Liver (tissue), 3 donors: ENCODE data around the gene CLPTM1L.
A peak's percentile ranks its signal among the peaks of the same experiment; 100 is the strongest.

ENCODE experiments used
- GABPA ChIP-seq, 2 donors: IDR thresholded peaks in 1 of 2; conservative IDR thresholded peaks in 1 of 2; 2 replicates each; pipeline ENCODE4 v1.6.1; 2016; ENCODE audit warnings: antibody characterized with exemption in 2 of 2, mild to moderate bottlenecking in 1 of 2, moderate library complexity in 1 of 2
- JUND ChIP-seq, 2 donors: IDR thresholded peaks; 2 replicates each; pipeline ENCODE4 v1.6.1; 2016; ENCODE audit warnings: antibody characterized with exemption in 2 of 2
- YY1 ChIP-seq: IDR thresholded peaks from 2 replicates; pipeline ENCODE4 v1.6.1; 2016; ENCODE audit warnings: antibody characterized with exemption, mild to moderate bottlenecking
- TF ChIP-seq, protein P1 (sequence below): fragments of 150-350 bp; IDR thresholded peaks from 2 replicates; pipeline ENCODE4 v1.5.1; 2017; ENCODE audit warnings: improper control_type of control experiment, low read depth, low read length; ENCODE audit not compliant: missing input control
- TF ChIP-seq, protein P2 (sequence below): IDR thresholded peaks from 2 replicates; pipeline ENCODE4 v1.6.1; 2016; ENCODE audit warnings: antibody characterized with exemption
- TF ChIP-seq, protein P3 (sequence below): IDR thresholded peaks from 2 replicates; pipeline ENCODE4 v1.6.1; 2016; ENCODE audit warnings: antibody characterized with exemption
- donor health status: healthy.
- donor health status: healthy.

DNA sequence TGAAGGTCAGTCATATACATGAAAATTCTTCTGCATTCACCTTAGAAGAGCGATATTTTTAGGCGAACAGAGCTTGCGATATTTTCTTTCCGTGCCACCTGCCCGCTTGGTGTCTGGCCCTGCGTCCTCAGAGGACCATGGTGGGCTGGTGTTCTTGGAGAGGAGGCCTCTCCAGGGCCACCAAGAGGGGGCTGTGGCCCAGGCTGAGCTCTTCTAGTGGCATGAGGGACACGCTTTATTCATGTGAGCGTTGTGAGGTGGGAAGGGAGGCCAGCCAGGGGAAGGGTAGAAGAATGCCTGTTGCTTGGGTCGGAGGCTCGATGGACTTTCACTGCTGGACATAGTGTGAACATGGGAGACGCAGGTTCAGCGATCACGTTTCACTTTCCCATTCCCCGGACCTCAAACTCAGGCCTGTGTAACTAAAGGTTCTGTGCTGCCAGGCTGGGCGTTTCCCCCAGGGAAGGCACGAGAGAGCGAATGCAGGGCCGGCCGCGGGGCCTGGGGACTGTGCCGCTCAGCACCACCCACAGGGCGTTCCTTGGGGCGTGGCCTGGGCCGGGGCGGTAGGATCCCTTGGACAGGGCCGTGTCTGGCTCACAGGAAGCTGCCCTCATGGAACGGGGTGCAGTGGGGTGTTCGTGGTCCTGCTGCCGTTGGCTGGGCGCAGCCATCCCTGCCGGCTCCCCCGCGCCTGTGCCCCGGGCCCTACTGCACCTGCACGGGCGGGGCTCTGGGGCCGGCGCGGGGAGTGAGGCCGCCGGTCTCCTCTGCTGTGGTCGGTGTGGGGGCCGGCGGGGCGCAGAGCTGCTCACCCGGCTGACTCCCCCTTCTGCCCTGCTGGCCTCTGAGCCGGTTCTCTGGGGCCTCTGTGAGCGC lies 40.7 kb upstream of the CLPTM1L start:
- TF ChIP-seq GABPA (IDR thresholded peaks at IDR 0.05 in 1 of 2, conservative IDR thresholded peaks at IDR 0.05 in 1 of 2) (peak in 1 of 2 donors; percentile 23), JUND (IDR thresholded peaks at IDR 0.05) (no peak), YY1 (no peak)
- TF ChIP-seq, protein P1, sequence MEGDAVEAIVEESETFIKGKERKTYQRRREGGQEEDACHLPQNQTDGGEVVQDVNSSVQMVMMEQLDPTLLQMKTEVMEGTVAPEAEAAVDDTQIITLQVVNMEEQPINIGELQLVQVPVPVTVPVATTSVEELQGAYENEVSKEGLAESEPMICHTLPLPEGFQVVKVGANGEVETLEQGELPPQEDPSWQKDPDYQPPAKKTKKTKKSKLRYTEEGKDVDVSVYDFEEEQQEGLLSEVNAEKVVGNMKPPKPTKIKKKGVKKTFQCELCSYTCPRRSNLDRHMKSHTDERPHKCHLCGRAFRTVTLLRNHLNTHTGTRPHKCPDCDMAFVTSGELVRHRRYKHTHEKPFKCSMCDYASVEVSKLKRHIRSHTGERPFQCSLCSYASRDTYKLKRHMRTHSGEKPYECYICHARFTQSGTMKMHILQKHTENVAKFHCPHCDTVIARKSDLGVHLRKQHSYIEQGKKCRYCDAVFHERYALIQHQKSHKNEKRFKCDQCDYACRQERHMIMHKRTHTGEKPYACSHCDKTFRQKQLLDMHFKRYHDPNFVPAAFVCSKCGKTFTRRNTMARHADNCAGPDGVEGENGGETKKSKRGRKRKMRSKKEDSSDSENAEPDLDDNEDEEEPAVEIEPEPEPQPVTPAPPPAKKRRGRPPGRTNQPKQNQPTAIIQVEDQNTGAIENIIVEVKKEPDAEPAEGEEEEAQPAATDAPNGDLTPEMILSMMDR = no peak
- TF ChIP-seq, protein P2, sequence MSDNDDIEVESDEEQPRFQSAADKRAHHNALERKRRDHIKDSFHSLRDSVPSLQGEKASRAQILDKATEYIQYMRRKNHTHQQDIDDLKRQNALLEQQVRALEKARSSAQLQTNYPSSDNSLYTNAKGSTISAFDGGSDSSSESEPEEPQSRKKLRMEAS = no peak
- TF ChIP-seq, protein P3, sequence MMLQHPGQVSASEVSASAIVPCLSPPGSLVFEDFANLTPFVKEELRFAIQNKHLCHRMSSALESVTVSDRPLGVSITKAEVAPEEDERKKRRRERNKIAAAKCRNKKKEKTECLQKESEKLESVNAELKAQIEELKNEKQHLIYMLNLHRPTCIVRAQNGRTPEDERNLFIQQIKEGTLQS = no peak
